Measurements from ENCODE around the gene DPP7.
A peak's percentile ranks its signal among the peaks of the same experiment; 100 is the strongest.
"Not testable (repeated sequence)": the region's sequence is repeated elsewhere in the genome, so short reads cannot be mapped to it uniquely, and the experiment has no call there.

Gene DPP7

DNA sequence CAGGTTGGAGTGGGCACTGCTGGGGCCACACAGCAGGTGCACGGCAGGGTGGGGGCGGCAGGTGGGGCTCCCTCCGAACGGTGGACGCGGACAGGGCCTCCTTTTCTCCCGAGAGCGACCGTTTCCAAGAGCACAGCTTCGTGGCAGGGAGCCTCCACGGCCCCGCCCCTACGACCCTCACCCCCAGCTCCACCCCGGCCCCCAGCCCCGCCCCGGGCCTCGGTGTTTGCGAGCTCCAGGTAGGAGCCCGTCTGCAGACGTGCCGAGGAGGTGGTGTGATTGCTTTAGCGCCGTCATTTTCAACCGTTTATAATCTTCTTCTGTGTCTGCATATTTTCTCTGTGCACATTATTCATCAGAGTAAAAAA is 33.2 kb upstream of the DPP7 start:
- DNase-seq: no peak

- no peak for DNase-seq
Measured at GRCh38 chr9:137147091-137147792, 32.7 kb upstream of the DPP7 start.

DNA sequence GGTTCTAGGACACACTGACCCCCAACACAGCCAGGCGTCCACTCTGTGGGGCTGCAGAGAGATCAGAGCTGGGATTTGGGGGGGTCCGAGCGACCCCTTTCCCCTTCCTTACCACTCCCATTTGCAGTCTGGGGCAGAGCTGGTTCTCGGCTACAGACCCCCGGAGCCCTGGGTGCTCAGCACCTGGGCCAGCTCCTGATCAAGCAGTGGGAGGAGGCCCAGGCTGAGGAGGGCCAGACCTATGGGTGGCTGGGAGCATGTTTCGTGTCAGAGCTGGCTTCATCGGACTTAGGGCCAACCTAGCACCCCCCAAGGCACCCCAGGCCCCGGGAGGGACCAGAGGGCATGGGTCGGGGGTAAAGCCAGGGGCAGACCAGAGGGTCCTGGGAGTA is 32.0 kb upstream of the DPP7 start:
- DNase-seq: no peak

- no peak for DNase-seq
Measured at GRCh38 chr9:137145731-137146526, 31.4 kb upstream of the DPP7 start.

DNA sequence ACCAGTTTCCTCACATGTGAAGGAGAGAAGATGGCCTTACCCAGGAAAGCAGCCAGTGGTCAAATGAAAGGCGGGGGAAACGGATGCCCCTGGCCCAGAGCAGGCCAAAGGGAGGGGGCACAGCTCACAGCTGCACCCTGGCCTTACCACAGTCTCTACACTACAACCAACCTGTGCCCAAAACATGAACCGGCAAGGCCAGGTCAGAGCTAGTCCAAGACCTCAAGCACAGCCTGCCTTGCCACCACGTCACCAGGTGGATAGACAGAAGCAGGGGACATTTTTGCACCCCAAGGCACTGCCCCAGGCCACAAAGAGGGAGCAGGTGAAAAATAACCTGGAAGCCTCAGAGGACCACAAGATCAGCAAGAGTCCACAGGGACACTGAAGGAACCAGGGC is 28.9 kb upstream of the DPP7 start:
- no peak for DNase-seq

- no peak for DNase-seq
Measured at GRCh38 chr9:137141976-137142936, 27.7 kb upstream of the DPP7 start.

GRCh38 chr9:137141050-137141810 is 26.7 kb upstream of the DPP7 start:
- DNase-seq: no peak

GRCh38 chr9:137140151-137141012 is 25.8 kb upstream of the DPP7 start:
- no peak for DNase-seq

DNA sequence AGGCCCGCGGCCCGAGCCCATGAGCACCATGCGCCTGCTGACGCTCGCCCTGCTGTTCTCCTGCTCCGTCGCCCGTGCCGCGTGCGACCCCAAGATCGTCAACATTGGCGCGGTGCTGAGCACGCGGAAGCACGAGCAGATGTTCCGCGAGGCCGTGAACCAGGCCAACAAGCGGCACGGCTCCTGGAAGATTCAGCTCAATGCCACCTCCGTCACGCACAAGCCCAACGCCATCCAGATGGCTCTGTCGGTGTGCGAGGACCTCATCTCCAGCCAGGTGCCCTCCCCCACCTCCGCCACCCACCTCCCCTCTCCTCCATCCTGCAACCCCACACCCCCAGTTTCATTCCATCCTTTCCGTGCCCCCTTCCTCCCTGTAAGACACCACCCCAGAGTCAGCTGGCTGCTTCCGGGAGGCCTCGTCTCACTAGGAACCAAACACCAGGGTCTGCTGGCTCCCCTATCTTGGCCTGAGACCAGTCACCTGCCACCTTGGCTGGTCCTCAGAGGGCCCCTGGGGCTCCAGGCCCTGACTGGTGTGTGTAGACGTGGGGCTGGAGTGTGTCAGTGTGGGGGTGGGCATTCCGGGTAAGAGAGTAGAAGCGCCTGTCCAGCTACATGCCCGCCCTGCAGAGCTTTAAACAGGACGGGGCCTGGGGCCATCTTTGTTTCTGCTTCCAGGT is 25.1 kb upstream of the DPP7 start:
- no peak for DNase-seq

GRCh38 chr9:137138722-137139467 is 24.4 kb upstream of the DPP7 start, which contains the start of gene GRIN1:
TSS of gene GRIN1 (plus strand) at chr9:137139154. CDS start at chr9:137139487, 333 bp downstream.
- no peak for DNase-seq

GRCh38 chr9:137138058-137138721 is 23.7 kb upstream of the DPP7 start:
- no peak for DNase-seq

- no peak for DNase-seq
Measured at GRCh38 chr9:137136881-137137607, 22.5 kb upstream of the DPP7 start.

GRCh38 chr9:137136261-137136880 is 21.8 kb upstream of the DPP7 start:
- DNase-seq: no peak

GRCh38 chr9:137135154-137135553 is 20.6 kb upstream of the DPP7 start:
- not testable (repeated sequence) for DNase-seq

DNA sequence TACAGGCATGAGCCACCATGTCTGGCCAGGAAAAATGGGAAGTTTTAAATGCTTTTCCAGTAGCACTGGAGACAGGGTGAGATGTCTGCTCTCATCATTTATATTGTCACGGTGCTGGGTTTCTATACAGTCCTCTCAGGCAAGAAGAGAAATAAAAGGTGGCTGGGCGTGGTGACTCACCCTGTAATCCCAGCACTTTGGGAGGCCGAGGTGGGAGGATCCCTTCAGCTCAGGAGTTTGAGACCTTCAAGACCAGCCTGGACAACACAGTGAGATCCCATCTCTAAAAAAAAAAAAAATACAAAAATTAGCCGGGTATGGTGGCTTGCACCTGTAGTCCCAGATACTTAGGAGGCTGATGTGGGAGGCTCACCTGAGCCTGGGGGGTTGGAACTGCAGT is 19.7 kb upstream of the DPP7 start:
- DNase-seq: no peak

DNA sequence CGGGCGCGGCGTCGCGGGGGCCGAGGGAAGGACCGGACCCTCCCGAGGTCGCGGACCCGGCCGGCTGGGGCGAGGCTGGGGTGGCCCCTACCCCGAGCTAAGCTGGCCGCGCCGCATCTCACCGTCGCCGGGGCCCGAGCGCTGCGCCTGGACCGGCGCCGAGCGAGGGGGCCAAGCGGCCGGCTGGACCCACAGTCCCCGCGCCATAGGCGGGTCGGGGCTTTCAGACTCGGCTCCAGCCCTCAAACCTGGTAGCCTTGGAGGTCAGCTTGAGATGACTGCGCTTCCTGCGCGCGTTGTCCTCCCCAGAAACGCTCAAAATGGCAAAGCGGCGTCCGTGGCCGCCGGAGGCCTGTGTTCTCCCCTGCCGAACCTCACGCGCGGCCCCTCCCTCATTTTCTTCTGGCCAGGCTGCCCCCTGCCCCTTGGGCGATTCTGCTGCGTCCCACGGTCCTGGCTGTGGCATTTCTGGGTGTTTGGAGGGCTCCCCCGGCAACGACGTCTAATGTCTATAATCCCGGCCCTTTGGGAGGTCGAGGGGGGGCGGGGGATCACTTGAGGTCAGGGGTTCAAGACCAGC is 15.7 kb upstream of the DPP7 start:
- no peak for DNase-seq

- DNase-seq: peak; percentile 81 to 85
Measured at GRCh38 chr9:137129456-137130175, 15.1 kb upstream of the DPP7 start.
